NCI-H2196 (cell line): ENCODE measurements around the gene ZNRF2.

Experiments used
- DNase-seq: peaks from one replicate; lab custom pipeline; 2025; ENCODE audit not compliant: unreplicated experiment; lab: John Stamatoyannopoulos, UW

The ZNRF2 gene

GRCh38 chr7:30284298-30285066 lies at the start of gene ZNRF2:
ZNRF2 (plus strand) TSS chr7:30284597; CDS start chr7:30285358, 761 bp downstream.
- peak; percentile 99 for DNase-seq

- peak; percentile 15 for DNase-seq
Observed at GRCh38 chr7:30237271-30237695, 47.1 kb upstream of the ZNRF2 start.

- peak; percentile 82 for DNase-seq
Observed at GRCh38 chr7:30238721-30239441, 45.5 kb upstream of the ZNRF2 start.

- DNase-seq = no peak
Observed at GRCh38 chr7:30240106-30240800, 44.1 kb upstream of the ZNRF2 start.

GRCh38 chr7:30241767-30242166 lies 42.6 kb upstream of the ZNRF2 start:
- no peak for DNase-seq

GRCh38 chr7:30244340-30244739 lies 40.1 kb upstream of the ZNRF2 start:
- no peak for DNase-seq

GRCh38 chr7:30245913-30246312 lies 38.5 kb upstream of the ZNRF2 start:
- no peak for DNase-seq

GRCh38 chr7:30246392-30246791 lies 38.0 kb upstream of the ZNRF2 start:
- DNase-seq = no peak

- DNase-seq = no peak
Observed at GRCh38 chr7:30247541-30248401, 36.6 kb upstream of the ZNRF2 start.

GRCh38 chr7:30249316-30249715 lies 35.1 kb upstream of the ZNRF2 start:
- no peak for DNase-seq

- DNase-seq = no peak
Observed at GRCh38 chr7:30249986-30250774, 34.2 kb upstream of the ZNRF2 start.

GRCh38 chr7:30251708-30252329 lies 32.6 kb upstream of the ZNRF2 start:
- DNase-seq = no peak

GRCh38 chr7:30252885-30253795 lies 31.3 kb upstream of the ZNRF2 start:
- DNase-seq = peak; percentile 63

- no peak for DNase-seq
Observed at GRCh38 chr7:30253796-30254165, 30.6 kb upstream of the ZNRF2 start.

- no peak for DNase-seq
Observed at GRCh38 chr7:30254248-30254647, 30.1 kb upstream of the ZNRF2 start.

- no peak for DNase-seq
Observed at GRCh38 chr7:30254717-30255063, 29.7 kb upstream of the ZNRF2 start.

GRCh38 chr7:30255064-30255769 lies 29.2 kb upstream of the ZNRF2 start:
- no peak for DNase-seq

- no peak for DNase-seq
Observed at GRCh38 chr7:30256349-30256858, 28.0 kb upstream of the ZNRF2 start.
